Measurements from ENCODE around the gene FLNB.

GRCh38 chr3:58052373-58053273 is 44.4 kb downstream of the FLNB start:
- TF ChIP-seq CTCF (IDR thresholded peaks at IDR 0.05): no peak
- TF ChIP-seq EZH2 (IDR thresholded peaks at IDR 0.05): no peak
- TF ChIP-seq EZH2phosphoT487 (IDR thresholded peaks at IDR 0.05): no peak
